Transverse colon (tissue), 4 donors: ENCODE measurements around the gene ADCY9. TPM values are rescaled to one million over a fixed set of nuclear protein-coding genes. Genes with fewer than 3 reads are reported as not detected.
"Not testable (repeated sequence)": the region's sequence is repeated elsewhere in the genome, so short reads cannot be mapped to it uniquely, and the experiment has no call there.

Source experiments
- DNase-seq: peaks from one replicate; pipeline ENCODE4 v3.0.0-alpha.2; 2019
- H3K27ac ChIP-seq, 4 donors: fragments of 200-600 bp; sonication (generic); 2 replicates each; pipeline ENCODE4 v1.5.1; 2016 to 2018; ENCODE audit warnings: inconsistent platforms in 4 of 4
- H3K27me3 ChIP-seq: fragments of 200-600 bp; sonication (generic); 2 replicates; pipeline ENCODE4 v1.5.1; 2017; ENCODE audit warnings: inconsistent platforms
- H3K36me3 ChIP-seq, 4 donors: fragments of 200-600 bp; sonication (generic); 2 replicates each; pipeline ENCODE4 v1.5.1; 2017 to 2019; ENCODE audit warnings: inconsistent platforms in 4 of 4
- H3K4me1 ChIP-seq, 4 donors: fragments of 200-600 bp; sonication (generic); 2 replicates each; pipeline ENCODE4 v1.5.1; 2017 to 2020; ENCODE audit warnings: inconsistent platforms in 4 of 4
- H3K4me3 ChIP-seq, 4 donors: fragments of 200-600 bp; sonication (generic); 1 replicate in 1 of 4; 2 replicates in 3 of 4; pipeline versions ENCODE4 v1.5.1 to v1.6.1; 2017 to 2019; ENCODE audit warnings: inconsistent platforms in 4 of 4
- H3K9me3 ChIP-seq, 2 donors: fragments of 200-600 bp; sonication (generic); 2 replicates each; pipeline ENCODE4 v1.5.1; 2017 to 2019; ENCODE audit warnings: inconsistent platforms in 2 of 2
- EP300 ChIP-seq: sonication (generic); formaldehyde crosslinking; IDR thresholded peaks from one replicate; pipeline ENCODE4 v1.6.1; 2017; ENCODE audit warnings: antibody characterized with exemption, low read depth
- POLR2A ChIP-seq: fragments of 450-650 bp; IDR thresholded peaks from one replicate; pipeline ENCODE4 v1.6.1; 2016; ENCODE audit warnings: antibody characterized with exemption, mild to moderate bottlenecking, moderate library complexity
- POLR2AphosphoS5 ChIP-seq, 3 donors: sonication (generic); formaldehyde crosslinking; IDR thresholded peaks; one replicate each; pipeline ENCODE4 v1.6.1; 2016; ENCODE audit warnings: antibody characterized with exemption in 3 of 3
- WGBS, 2 donors: methylation state at CpG; one replicate each; pipeline ENCODE4 v1.1.5; 2018; ENCODE audit warnings: low coverage in 1 of 2; 5-methylcytosine and 5-hydroxymethylcytosine counted together
- in situ Hi-C, 4 donors: fragments of 200-750 bp; cut with MboI; loops; one replicate each; pipeline versions ENCODE4 v1.15.0 to v1.15.1; 2017; ENCODE audit warnings: low sequenced_read_pairs in 3 of 4, low pct_ligation_motif_present in 1 of 4, low pct_unique_long_range_greater_than_20kb in 1 of 4
- intact Hi-C: fragments of 100-400 bp; cut with DNase I; formaldehyde crosslinking; loops from one replicate; pipeline ENCODE4 v1.15.1; 2023; ENCODE audit warnings: low total_unique reads
- total RNA-seq, 4 donors: library from RNA; depleted of rRNA; stranded (reverse); fragments of >200 nt; gene quantifications; one replicate each; pipeline ENCODE4 v1.1.0, GENCODE V29; 2016
- TF ChIP-seq, protein P1 (sequence below), 5 experiments: fragments of 200-600 bp in 3 of 5; fragments of 450-650 bp in 2 of 5; sonication (generic) in 3 of 5; IDR thresholded peaks; 1 replicate in 2 of 5; 2 replicates in 3 of 5; pipeline ENCODE4 v1.5.1; 2016 to 2017; ENCODE audit warnings: antibody characterized with exemption in 5 of 5, inconsistent platforms in 3 of 5, mild to moderate bottlenecking in 2 of 5, moderate library complexity in 1 of 5

Gene ADCY9
- total RNA-seq, 4 donors from 2014 or later: 33.7 to 46.0 (median 37.2) TPM

DNA sequence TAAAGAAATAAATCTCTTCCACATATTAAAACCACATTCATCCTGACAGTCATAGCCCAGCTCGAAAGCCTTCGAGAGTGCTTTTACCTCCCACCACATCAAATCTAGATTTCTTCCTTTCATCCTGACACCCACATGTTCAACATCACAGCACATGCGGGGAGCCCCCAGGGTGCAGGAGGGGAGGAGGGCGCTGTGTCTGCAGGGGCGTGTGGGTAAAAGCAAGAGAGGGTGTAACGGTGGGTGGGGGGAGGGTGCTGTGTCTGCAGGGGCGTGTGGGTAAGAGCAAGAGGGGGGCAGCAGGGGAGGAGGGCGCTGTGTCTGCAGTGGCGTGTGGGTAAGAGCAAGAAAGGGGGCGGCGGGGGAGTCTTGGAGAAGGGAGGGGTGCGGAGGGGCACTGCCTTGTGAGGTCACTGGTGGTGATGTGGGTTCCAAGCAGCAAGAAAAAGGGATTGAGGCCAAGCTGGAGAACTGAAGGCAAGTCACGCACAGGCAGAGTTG, 34.7 kb downstream of the ADCY9 start:
- Histone ChIP-seq H3K27ac (peak overlapping the region in 1 of 4 donors; percentile 5), H3K4me1 (peaks cover 0 to 18% (median 8%) of the 10 kb centered on the region in 4 donors), H3K4me3 (no peak overlapping the region), H3K9me3 (no peaks in the 10 kb centered on the region), H3K27me3 (no peaks in the 10 kb centered on the region), H3K36me3 (no peaks in the 10 kb centered on the region)
- no peak for DNase-seq
- in situ Hi-C loops: no loop called here
- TF ChIP-seq POLR2AphosphoS5 (IDR thresholded peaks at IDR 0.05) (no peak), EP300 (no peak), POLR2A (no peak)
- TF ChIP-seq, protein P1, sequence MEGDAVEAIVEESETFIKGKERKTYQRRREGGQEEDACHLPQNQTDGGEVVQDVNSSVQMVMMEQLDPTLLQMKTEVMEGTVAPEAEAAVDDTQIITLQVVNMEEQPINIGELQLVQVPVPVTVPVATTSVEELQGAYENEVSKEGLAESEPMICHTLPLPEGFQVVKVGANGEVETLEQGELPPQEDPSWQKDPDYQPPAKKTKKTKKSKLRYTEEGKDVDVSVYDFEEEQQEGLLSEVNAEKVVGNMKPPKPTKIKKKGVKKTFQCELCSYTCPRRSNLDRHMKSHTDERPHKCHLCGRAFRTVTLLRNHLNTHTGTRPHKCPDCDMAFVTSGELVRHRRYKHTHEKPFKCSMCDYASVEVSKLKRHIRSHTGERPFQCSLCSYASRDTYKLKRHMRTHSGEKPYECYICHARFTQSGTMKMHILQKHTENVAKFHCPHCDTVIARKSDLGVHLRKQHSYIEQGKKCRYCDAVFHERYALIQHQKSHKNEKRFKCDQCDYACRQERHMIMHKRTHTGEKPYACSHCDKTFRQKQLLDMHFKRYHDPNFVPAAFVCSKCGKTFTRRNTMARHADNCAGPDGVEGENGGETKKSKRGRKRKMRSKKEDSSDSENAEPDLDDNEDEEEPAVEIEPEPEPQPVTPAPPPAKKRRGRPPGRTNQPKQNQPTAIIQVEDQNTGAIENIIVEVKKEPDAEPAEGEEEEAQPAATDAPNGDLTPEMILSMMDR (IDR thresholded peaks at IDR 0.05): no peak
- WGBS, 2 donors: 48 to 57% methylated on average over 4 to 13 of the region's 13 CpGs
- intact Hi-C loops: no loop called here

DNA sequence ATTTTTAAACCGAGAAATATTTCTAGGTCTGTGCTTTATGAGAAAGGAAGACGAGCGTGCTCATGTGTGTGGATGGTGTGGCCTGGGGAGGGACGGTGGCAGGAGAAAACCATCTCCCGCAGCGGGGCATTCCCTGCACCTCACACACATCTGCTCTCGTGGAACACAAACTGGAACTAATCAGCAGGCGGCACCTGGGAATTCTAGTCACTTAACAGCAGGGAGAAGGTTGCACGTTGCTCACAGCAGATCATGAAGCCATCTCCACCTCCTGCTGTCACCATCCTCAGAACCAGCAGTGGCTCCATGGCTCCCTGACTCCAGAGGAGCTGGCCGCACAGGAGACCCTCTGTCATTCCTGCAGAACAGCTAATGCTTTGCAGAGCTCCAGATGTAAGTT, 35.2 kb downstream of the ADCY9 start:
- peaks cover 0 to 18% (median 8%) of the 10 kb centered on the region in 4 donors for H3K4me1 ChIP-seq
- peak overlapping the region in 1 of 4 donors; percentile 5 for H3K27ac ChIP-seq
- no peak overlapping the region for H3K4me3 ChIP-seq
- TF ChIP-seq EP300 (no peak), POLR2A (no peak), POLR2AphosphoS5 (IDR thresholded peaks at IDR 0.05) (no peak)
- TF ChIP-seq, protein P1 (IDR thresholded peaks at IDR 0.05): no peak
- WGBS, 2 donors: 22 to 53% methylated on average over 1 to 10 of the region's 10 CpGs
- H3K36me3 ChIP-seq: no peaks in the 10 kb centered on the region
- DNase-seq: no peak
- H3K9me3 ChIP-seq: no peaks in the 10 kb centered on the region
- intact Hi-C loops (no loop called here), in situ Hi-C loops (no loop called here)
- no peaks in the 10 kb centered on the region for H3K27me3 ChIP-seq

DNA sequence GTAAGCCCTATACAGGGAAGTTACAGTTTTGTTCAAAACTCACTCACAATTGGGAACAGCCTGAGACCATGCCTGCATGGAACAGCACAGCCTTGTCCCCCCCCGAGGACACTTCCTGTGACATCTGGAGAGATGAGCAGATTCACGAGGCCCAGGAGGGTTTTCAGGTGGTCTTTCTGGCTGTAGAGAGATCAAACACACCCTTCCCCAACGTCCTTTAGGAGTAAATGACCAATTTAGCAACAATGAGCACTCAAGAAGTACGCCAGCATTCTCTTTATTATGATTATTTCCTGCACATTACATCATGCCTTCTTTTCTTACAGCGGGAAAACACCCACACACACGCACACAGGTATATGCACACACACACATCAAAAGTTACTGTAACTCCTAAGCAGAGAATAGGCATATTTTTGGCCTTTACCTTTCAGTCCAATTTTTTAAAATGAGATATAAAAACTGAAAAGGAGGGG, 39.0 kb downstream of the ADCY9 start:
- in situ Hi-C loops (no loop called here), intact Hi-C loops (no loop called here)
- Histone ChIP-seq H3K27me3 (no peaks in the 10 kb centered on the region), H3K4me1 (peaks cover 0 to 17% (median 8%) of the 10 kb centered on the region in 4 donors), H3K36me3 (no peaks in the 10 kb centered on the region), H3K27ac (no peak overlapping the region), H3K4me3 (no peak overlapping the region), H3K9me3 (no peaks in the 10 kb centered on the region)
- no peak for DNase-seq
- no peak for TF ChIP-seq EP300
- TF ChIP-seq, protein P1 (IDR thresholded peaks at IDR 0.05): no peak
- WGBS, 2 donors: 65 to 96% methylated on average over 3 to 6 of the region's 6 CpGs

DNA sequence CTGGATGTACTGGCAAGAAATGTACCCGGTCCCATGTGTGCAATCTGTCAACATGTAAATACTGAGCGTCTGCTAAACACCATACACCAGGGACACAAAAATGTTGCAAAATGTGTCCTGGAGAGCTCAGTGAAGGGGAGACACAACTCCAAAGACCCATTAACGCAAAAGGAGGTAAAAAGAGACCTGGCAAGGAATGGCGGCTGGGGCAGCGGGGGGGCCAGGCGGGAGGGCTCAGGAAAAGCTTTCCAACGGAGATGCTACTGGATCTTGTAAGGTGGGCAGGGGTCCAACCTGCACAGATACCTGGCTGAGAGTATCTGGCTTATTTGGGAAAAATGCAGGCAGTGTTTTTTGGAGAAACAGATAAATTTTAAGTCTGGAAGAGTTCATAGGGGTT, 40.7 kb downstream of the ADCY9 start:
- Histone ChIP-seq H3K27me3 (no peaks in the 10 kb centered on the region), H3K27ac (no peak overlapping the region), H3K9me3 (no peaks in the 10 kb centered on the region), H3K4me1 (no peaks in the 10 kb centered on the region), H3K4me3 (no peak overlapping the region), H3K36me3 (no peaks in the 10 kb centered on the region)
- in situ Hi-C loops (no loop called here), intact Hi-C loops (no loop called here)
- no peak for TF ChIP-seq POLR2A
- TF ChIP-seq, protein P1 (IDR thresholded peaks at IDR 0.05): no peak
- TF ChIP-seq EP300: no peak
- TF ChIP-seq POLR2AphosphoS5 (IDR thresholded peaks at IDR 0.05): no peak
- DNase-seq: no peak
- WGBS, 2 donors: 89 to 98% methylated on average over 7 of the region's 7 CpGs

DNA sequence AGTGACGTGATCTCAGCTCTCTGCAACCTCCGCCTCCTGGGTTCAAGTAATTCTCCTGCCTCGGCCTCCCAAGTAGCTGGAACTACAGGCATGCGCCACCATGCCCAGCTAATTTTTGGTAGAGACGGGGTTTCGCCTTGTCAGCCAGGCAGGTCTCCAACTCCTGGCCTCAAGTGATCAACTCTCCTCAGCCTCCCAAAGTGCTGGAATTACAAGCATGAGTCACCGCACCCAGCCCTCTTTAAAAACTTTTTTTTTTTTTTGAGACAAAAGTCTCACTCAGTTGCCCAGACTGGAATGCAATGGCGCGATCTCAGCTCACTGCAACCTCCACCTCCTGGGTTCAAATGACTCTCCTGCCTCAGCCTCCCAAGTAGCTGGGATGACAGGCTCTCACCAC, 43.1 kb downstream of the ADCY9 start:
- 95 to 96% methylated on average over 9 of the region's 9 CpGs for WGBS, 2 donors
- H3K36me3 ChIP-seq, H3K27me3 ChIP-seq, DNase-seq, H3K27ac ChIP-seq, intact Hi-C loops, H3K4me3 ChIP-seq, in situ Hi-C loops, H3K4me1 ChIP-seq, H3K9me3 ChIP-seq: not testable (repeated sequence)
